AG09319 (cell line): Measurements from ENCODE around the gene HTRA2.

Experiments used
- DNase-seq: peaks from one replicate; pipeline ENCODE4 v3.0.0-alpha.2; 2010; ENCODE audit warnings: low read depth; ENCODE audit errors: extremely low read depth
- CTCF ChIP-seq: IDR thresholded peaks from 2 replicates; pipeline ENCODE4 v1.5.1; 2011; ENCODE audit warnings: low read depth, mild to moderate bottlenecking, inconsistent platforms, low read length, moderate library complexity

HTRA2 gene

DNA sequence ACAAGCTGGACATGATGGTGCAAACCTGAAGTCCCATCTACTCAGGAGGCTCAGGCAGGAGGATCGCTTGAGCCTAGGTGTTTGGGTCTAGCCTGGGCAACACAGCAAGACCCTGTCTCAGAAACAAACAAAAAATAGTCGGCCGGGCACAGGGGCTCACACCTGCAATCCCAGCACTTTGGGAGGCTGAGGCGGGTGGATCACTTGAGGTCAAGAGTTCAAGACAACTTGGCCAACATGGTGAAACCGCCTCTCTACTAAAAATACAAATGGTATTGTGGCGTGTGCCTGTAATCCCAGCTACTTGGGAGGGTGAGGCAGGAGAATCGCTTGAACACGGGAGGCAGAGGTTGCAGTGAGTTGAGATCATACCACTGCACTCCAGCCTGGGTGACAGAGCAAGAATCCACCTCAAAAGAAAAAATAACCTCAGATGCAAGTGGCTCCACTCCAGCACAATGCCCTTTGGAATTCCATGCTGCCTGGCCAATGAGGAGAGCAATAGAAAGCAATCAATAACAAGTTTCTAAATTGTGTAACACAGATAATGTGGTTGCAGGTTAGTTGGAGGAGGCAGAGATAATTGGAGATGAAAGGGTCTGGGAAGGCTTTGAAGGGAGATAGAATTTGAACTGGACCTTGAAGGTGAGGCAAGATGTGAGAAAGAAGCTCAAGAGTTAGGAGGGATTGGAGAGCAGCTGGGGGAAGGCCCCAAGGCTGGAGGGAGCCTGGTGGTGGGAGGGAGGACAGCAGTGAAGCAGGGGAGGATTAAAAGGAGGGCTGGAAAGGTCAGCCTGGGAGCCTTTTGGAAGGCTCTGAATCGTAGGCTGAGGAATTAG, 40.9 kb upstream of the HTRA2 start:
- DNase-seq, result no peak
- TF ChIP-seq CTCF, result no peak

- DNase-seq, result no peak
- TF ChIP-seq CTCF, result no peak
Measured at GRCh38 chr2:74489906-74490305, 39.8 kb upstream of the HTRA2 start.

GRCh38 chr2:74491648-74492544, 37.8 kb upstream of the HTRA2 start:
- DNase-seq, result no peak

GRCh38 chr2:74493546-74493945, 36.2 kb upstream of the HTRA2 start:
- no peak for DNase-seq
- TF ChIP-seq CTCF, result no peak

More at GRCh38 chr2:74491648-74492544, 37.8 kb upstream of the HTRA2 start:
- no peak for TF ChIP-seq CTCF

- DNase-seq, result no peak
Measured at GRCh38 chr2:74495440-74495839, 34.3 kb upstream of the HTRA2 start.

GRCh38 chr2:74496997-74497776, 32.5 kb upstream of the HTRA2 start:
- DNase-seq, result no peak
- TF ChIP-seq CTCF, result no peak

More at GRCh38 chr2:74495440-74495839, 34.3 kb upstream of the HTRA2 start:
- TF ChIP-seq CTCF, result no peak
